GM23248 (cell line): ENCODE data around the gene TRAK1.

Source experiments
- EZH2 ChIP-seq: fragments of 200-600 bp; sonication (generic); IDR thresholded peaks from 2 replicates; pipeline ENCODE4 v1.6.1; 2018; ENCODE audit warnings: antibody characterized with exemption, mild to moderate bottlenecking; ENCODE audit not compliant: insufficient read depth, poor library complexity, severe bottlenecking
- EZH2phosphoT487 ChIP-seq: fragments of 200-600 bp; sonication (generic); IDR thresholded peaks from 2 replicates; pipeline ENCODE4 v1.6.1; 2018; ENCODE audit warnings: antibody characterized with exemption, moderate library complexity, mild to moderate bottlenecking, low read depth; ENCODE audit not compliant: insufficient read depth

DNA sequence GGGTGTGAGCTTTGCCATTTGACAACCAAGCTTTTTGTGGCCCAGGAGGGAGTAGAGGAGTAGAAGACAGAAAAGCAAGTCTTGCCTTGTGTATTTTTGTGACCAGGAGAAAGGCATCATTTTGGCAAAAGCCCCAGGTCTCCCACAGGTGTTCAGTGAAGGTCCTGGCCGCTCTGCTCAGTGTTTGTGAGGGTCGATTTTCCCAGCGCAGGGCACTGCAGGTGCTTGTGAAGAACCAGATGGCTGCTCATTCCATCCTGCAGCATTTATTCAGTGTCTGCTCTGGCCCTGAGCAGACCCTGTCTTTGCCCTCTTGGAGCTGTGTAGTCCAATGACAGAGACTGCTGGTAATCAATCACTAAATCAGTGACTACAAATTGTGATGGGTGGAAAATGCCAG, 19.5 kb downstream of the TRAK1 start:
- no peak for TF ChIP-seq EZH2
- no peak for TF ChIP-seq EZH2phosphoT487
